HG03460 (cell line): ENCODE results near the gene ZNF207.
"Not testable (repeated sequence)": the region's sequence is repeated elsewhere in the genome, so short reads cannot be mapped to it uniquely, and the experiment has no call there.

Experiments
- ATAC-seq: cut with Tn5 transposase; IDR thresholded peaks from one replicate; pipeline ENCODE4 v1.9.1; 2021; ENCODE audit not compliant: unreplicated experiment

The ZNF207 gene

DNA sequence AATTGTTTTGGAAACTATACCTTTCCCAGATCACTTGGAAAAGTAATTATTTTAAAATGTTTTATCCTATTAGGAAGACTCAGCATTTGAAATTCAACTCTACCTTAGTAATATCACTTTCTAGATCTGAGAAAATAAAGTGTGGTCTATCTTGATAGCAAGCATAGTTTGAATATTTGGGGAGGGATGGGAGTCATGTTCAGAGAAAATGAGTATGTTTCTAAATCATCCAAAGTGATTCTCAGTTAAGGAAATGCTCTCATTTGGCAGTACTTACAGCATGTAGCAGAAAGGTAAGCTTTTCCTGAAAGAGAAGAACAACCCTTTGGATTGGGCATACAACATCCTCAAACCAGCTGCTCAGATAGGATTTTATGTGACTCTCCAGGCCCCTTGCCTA lies 14.9 kb upstream of the ZNF207 start:
- ATAC-seq, result no peak

DNA sequence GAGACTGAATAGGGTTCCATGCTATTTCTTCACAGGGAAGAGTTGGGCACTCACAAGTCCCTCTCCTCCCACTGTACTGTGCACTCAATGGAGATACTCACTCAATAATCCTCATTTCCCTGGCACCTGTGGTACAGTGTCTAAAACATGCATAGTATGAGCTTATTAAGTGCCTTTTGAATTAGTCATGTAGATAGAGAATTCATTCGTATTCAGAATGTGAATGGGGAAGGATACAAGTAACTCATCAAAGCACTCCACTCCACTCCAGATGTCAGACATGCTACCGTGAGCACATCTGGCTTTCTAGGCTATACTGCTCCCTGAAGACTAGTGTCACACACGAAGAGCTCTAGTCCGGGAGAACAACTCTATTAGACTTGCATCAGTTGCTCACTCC lies 14.3 kb upstream of the ZNF207 start:
- ATAC-seq, result no peak

DNA sequence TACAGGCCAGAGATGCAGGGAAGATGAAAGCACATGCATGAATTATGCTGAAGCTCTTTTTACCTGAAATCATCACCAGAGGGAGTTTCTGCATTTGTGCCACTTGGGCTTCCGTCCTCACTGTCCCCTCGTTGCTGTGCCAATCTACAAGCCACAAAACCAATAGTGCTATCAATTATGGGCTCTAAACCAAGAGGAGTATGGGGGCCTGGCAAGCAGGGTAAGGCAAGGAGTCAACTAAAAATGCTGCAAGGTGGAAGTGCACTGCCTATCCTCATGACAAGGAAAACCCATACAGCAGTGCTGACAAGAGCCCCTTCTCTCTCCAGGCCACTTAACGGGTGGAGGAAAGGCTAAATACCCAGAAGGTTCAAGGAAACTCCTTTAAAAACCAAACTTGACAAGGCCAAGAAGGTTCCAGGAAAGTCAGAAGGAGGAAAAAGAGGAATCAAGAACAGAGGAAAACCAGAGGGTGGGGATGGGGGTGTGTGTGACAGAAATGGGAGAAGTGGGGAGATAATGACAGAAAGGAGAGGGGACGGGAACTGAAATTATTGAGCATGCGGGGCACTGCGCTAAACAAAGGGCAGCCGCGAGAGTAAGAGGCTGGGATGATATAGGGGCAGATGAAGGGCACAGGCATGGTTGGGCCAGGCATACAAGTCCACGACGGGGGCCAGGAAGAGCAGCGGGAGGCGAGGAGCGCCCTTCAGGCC lies 8.7 kb upstream of the ZNF207 start:
- peak; percentile 22 for ATAC-seq

DNA sequence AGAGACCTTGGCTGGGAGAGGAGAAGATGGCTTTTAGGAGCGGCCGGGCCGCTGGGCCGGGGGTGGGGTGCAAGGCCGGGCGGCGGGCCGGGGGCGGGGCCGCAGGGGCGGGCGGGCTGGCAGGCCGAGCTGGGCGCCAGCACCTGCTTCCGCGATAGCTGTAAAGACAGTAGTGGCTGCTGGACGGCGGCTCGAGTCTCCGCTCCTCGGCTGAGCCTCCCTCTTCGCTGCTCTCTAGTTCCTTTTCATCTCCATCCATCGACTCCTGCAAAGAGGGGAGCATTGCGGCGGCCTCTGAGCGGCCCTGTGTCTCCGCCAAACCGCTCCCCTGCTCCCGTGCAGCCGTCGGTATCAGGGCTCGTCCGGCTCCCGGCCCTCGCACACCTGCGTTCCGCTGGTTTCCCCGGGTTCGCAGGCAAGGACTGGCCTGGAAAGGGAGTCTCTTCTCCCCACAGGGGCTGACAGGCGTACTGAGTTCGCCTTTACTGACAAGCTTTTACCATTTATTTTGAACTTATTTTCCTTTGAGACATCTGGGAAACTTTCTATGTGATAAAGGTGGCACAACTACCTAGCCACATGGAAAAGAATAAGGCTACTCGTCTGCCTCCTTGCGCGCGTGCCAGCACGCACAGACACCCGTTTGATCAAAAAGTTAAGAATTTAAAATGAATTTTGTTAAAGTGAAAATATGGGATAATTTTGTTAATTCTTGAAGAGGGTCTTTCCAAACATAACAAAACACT lies 7.9 kb upstream of the ZNF207 start, which contains the start of gene C17orf75:
Gene C17orf75 (minus strand): TSS at position 317 of the 746 bp plus-strand sequence. CDS start 34 bp downstream, at position 283.
- ATAC-seq, result peak; percentile 70

DNA sequence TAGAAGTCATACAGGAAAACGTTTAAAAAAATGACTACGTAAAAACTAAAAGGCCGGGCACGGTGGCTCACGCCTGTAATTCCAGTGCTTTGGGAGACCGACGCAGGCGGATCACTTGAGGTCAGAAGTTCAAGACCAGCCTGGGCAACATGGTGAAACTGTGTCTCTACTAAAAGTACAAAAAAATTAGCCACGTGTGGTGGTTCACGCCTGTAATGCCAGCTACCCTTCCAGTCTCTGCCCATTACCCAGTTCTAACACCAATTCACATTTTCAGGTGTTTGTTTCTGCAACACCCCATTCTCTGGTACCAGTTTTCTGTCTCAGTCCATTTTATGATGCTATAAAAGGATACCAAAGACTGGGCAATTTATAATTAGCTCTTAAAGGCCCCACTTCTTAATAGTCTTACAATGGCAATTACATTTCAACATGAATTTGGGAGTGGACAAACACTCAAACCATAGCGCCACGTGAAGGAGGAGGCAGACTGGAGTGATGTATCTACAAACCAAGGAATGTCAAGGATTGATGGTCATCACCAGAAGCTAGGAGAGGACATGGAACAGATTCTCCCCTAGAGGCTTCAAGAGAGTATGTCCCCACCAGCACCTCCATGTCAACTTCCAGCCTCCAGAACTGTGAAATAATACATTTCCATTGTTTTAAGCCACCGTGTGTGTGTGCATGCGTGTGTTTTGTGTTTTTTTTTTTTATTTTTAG lies 7.2 kb upstream of the ZNF207 start:
- ATAC-seq, result no peak

DNA sequence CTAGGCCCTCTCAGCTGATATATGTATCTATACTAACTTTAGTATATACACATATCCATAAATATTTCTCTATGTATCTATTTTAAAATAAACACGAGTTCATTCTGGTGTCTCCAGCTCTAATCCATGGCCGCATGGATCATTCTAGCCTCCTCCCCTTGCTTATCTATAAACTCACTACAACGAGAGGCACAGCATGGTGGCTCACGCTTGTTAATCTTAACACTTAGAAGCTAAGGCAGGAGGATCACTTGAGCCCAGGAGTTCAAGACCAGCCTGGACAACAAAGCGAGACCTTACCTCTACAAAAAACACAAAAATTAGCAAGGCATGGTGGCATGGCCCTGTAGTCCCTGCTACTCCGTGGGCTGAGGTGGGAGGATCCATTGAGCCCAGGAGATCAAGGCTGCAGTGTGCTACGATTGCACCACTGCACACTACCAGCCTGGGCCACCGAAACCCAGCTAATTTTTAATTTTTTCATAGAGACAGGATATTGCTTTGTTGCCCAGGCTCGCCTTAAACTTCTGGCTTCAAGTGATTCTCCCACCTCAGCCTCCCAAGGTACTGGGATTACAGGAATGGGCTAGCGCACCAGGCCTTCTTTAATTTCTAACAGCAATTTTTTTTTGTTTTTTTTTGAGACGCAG lies 3.9 kb upstream of the ZNF207 start:
- ATAC-seq, result no peak

DNA sequence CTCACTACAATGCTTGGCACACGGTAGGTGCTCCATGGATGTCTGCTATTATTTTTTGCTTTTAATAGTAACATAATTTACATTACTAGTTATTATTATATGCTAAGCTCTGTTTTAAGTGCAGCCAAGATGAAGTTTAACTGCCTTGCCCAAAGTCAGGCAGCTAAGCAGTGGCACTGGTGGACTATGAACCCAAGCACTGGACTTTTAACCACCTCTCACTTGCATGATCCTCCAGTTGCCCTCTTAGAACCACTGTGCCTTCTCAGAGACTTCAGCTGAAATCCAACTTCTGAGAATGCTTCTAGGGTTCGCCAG lies 1.5 kb upstream of the ZNF207 start:
- ATAC-seq, result no peak

DNA sequence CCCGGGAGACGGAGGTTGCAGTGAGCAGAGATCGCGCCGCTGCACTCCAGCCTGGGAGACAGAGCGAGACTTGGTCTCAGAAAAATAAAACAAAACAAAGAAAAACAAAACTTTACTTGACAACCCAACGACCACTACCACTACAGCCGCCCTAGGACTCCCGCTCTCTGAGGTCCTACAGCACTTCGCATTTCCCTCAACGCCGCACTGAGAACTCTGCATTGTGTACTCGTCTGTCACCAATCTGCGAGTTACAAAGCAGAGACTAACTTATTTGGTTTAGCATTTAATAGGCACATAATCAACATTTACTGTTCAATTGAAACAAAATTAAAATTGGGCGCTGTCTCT lies 479 bp upstream of the ZNF207 start:
- no peak for ATAC-seq

DNA sequence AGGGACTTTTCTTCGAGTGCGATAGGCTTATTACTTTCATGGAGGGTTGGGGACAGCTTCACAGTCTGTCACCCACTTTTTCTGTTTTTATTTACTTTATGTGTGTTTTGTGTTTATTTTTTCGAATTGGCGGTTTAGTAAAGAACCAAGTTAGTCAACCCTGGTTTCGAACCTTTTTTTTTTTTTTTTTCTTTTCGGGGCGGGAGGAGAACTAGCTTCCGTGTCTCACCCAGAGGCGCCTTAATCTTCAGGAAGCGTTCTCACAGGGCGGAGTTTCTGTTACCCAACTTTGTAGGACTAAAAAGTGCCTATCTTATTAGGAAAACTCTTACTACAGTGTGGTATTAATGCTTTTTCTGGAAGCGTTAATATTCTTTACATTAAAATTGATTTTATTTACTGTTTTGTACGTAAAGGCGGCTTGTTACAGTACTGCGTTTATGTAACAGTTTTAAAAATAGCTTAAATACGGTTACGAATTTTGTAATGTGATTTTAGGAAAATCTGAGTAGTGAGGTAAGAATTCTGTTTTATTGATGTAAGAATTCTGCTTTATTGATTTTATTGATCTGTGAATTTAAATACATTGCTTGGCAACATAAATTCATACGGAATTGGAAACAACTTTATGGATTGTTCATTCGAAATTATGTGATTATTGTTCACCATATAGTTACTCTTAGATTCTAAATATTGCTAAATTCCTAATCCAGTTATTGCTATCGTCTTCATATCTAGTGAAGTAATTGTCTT lies 885 bp downstream of the ZNF207 start:
- peak; percentile 24 for ATAC-seq

DNA sequence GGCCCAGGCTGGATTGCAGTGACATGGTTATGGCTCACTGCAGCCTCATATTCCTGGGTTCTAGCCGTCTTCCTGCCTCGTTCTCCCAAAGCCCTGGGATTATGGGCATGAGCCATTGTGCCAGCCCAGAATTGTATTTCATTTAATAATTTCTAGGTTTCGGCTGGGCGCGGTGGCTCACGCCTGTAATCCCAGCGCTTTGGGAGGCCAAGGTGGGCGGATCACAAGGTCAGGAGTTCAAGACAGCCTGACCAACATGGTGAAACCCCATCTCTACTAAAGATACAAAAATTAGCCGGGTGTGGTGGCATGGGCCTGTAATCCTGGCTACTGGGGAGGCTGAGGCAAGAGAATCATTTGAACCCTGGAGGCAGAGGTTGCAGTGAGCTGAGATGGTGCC lies 2.8 kb downstream of the ZNF207 start:
- not testable (repeated sequence) for ATAC-seq

DNA sequence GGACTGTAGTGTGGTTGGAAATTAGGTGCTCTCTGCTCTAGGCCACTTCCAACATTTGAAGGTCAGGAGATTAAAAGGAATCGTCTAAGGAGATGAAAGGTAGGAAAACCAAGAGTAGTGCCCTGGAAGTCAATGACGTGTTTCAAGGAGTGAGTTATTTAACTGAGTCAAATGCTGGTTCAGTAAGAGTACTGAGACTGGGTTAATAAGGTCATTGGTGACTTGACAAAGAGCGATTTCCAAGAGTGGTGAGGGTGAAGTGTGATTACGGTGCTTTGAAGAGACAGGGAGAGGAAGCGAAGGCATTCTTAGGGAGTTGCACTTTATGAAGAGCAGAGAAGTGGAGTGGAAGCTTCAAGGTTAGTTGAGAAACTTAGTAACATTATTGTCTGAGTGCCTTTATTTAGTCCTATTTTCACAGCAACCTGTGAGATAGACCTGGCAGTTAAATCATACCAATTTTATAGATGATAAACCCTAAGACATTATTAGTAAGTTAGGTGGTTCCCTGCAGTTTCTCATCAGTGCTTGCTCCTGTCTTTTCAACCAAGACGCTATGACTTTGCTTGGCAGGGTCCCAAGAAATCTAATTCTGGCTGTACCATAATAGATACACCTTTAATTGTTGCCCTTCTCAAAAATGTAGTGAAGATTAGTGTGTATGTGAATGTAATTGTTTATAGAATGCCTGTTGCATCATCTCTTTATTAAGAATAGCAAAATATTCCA lies 5.9 kb downstream of the ZNF207 start:
- ATAC-seq, result no peak

DNA sequence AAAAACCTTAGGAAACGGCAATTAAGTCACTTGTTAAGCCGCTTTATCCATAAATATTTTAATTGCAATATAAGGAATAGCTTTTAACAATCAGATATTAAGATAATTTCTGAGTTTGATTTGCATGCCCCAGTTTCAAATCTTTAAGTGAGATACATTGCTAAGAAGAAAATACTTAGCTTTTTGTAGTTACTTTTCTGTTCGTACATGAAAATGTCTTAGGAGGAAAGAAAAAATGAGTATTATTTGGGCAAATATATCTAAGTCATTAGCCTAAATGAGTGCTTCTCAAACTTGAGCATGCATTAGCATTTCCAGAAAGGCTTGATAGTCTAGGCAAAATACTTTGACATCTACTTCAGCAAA lies 6.4 kb downstream of the ZNF207 start:
- no peak for ATAC-seq

DNA sequence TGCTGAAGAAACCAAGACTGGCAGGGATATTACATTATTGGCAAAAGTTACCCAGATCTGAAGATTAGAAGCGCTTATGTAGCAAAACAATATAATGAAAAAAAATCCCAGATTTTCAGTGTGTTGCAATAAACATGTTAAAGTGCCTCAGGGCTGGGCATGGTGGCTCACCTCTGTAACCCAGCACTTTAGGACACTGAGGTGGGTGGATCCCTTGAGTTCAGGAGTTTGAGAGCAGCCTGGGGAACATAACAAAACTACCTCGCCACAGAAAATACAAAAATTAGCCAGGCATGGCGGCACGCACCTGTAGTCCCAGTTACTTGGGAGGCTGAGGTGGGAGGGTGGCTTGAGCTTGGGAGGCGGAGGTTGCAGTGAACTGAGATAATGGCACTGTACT lies 6.8 kb downstream of the ZNF207 start:
- no peak for ATAC-seq

DNA sequence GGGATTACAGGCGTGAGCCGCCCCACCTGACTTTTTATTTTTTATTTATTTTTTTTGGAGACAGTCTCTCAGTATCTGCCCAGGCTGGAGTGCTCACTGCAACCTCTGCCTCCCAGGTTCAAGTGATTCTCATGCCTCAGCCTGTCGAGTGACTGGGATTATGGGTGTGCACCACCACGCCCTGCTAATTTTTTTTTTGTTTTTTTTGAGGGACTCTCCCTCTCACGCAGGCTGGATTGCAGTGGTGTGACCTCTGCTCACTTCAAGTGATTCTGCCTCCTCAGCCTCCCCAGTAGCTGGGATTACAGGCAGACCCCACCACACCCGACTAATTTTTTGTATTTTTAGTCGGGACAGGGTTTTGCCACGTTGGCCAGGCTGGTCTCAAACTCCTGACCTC lies 7.7 kb downstream of the ZNF207 start:
- no peak for ATAC-seq

DNA sequence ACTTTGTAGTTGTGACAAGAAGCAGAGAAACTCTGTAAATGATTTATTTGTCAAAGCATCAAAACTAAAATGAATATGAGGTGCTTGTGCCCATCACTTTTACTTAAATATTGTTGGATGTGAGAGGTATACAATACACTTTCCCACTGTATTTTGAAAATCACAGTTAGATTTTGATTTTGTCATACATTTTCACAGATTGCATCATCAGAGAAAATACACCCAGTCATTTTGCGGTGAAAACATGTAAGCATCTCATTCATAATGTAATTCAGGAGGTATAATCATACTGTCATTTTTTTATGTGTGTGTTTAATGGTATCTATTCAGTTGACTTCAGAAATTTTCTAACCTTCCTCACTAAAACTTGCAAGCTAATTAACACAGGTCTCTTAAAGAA lies 11.3 kb downstream of the ZNF207 start:
- no peak for ATAC-seq

DNA sequence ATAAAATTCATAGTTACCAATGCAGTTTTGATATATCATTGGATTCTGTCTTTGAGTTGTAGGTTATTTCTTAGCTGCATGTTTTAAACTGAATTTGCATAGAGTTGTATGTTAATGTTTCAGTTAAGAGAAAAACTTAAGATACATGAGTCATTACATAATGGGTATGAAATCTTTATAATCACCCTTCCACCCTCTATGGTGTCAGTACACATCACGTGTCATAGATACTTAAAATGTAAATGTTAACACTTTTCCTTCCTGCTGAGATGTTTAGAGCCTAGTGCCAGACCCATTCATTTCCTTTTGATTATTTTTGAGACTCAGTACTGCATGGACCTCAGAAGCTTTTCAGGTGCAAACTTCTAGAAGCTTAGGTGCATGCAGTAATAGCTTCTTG lies 20.5 kb downstream of the ZNF207 start:
- no peak for ATAC-seq

DNA sequence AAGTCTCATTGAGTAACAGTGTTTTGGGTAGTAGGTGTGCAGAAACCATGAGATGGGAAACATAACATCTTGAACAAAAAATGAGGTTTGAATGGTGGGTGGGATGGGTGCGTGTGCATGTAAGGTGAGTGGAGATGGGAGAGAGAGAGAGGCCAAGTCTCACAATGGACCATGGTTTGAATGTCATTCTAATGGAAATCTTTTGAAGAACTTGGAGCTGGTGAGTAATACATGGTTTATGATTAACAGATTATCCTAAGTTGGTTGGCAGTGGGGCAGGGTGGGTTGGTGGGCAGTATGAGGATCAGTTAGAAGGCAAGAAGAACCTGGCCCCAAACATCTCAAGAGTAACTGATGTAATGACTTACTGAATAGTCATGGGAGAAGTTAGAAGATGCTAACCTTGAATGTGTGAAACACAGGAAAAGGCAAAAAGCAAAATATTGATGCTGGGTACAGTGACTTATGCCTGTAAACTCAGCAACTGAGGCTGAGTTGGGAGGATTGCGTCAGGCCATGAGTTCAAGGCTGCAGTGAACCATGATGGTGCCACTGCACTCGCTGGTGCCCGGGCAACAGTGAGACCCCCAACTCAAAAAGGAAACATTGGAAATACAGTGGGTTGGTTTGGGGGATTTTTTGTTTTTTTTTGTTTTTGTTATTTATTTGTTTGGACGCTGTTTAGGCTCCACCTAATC lies 32.7 kb downstream of the ZNF207 start:
- no peak for ATAC-seq

DNA sequence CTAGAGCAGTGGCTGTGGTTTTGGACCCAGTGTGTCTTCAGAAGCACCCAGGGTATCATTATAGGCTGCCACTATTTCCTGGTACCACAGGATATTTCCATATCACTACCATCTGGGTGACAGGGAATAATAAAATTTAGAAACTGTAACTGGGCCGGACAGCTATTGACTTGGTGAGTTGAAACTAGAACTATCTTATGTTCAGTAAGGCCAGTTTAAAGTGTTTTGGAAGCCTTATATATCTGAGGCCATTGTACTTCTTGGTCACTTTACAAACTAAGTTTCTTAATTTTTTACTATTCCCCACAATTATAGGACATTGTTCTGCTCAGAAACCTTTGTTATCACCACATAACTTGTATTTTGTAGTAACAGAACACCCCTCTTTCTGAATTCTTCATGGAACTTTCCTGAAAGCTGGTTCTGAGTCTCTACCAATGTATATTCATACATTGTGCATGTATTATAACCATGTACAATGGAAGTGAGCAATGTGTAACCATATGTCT lies 34.0 kb downstream of the ZNF207 start:
- no peak for ATAC-seq

DNA sequence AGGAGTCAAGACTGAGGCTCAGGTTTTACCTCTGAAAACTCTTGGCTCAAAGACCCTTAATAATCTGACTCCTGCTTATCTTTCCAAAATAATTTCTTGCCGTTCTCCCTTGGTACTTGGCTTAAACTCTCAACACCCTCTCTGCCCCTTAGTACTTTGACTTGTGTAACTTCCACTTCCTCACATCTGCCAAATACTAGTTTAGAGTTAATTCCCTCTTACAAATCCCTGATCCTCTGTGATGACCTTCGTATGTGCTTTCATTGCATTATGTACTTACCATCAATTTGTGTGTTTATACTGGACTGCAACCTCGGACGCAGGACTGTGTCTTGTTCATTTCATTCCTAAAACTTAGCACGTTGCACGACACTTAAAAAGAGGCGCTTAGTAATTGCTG lies 35.2 kb downstream of the ZNF207 start:
- ATAC-seq, result no peak

DNA sequence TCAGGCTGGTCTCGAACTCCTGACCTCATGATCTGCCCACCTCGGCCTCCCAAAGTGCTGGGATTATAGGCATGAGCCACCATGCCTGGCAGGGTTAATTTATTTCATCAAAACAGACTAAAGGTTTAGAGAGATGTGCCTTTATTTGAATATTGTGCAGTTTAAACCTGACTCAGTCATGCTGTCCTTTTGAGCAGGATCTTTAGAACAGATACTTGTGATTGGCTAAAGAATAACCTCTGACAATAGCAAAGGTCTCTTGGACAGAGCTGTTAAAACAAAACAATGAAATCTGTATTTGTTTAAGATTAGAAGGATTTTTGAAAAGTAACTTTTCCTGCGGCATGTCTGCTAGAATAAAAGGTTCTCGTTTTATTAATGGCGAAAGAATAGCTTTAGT lies 36.0 kb downstream of the ZNF207 start:
- no peak for ATAC-seq
